ENCODE data around the gene GABRB2. TPM values are rescaled to one million over a fixed set of nuclear protein-coding genes. Genes with fewer than 3 reads are reported as not detected.
A peak's percentile ranks its signal among the peaks of the same experiment; 100 is the strongest.
"Not testable (repeated sequence)": the region's sequence is repeated elsewhere in the genome, so short reads cannot be mapped to it uniquely, and the experiment has no call there.

Gene GABRB2
- polyA plus RNA-seq, 1 donor from 2014 or later, result not detected

GRCh38 chr5:161535762-161536161 lies 10.8 kb downstream of the GABRB2 start:
- H3K4me3 Mint-ChIP-seq, result no peak overlapping the region
- peaks cover 1% of the 10 kb centered on the region for H3K27me3 Mint-ChIP-seq
- no peaks in the 10 kb centered on the region for H3K4me1 Mint-ChIP-seq
- H3K36me3 Mint-ChIP-seq, result no peaks in the 10 kb centered on the region
- no peak overlapping the region for H3K27ac Mint-ChIP-seq
- peaks cover 0 to 6% (median 2%) of the 10 kb centered on the region in 3 donors for H3K9me3 Mint-ChIP-seq

DNA sequence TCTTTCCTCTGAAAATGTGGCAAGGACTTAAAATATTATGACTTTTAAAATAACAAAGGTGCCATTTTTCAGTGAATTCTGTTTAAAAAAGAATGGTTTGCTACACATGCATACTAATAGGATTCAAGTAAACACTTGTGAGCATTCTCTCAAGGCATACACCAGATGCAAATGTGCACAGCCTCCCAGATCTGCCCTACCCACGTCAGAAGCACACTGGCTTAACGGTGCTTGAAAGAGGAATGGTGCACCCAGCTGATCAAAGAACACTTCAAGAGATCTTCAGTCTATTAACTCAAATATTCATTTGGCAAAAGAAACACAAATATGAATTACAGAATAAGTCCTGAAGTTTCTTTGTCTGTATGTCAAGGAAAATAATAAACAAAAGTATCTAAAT lies 15.8 kb downstream of the GABRB2 start:
- Mint-ChIP-seq H3K27ac (no peak overlapping the region), H3K9me3 (peaks cover 0 to 2% (median 0%) of the 10 kb centered on the region in 3 donors), H3K4me1 (no peaks in the 10 kb centered on the region), H3K27me3 (no peaks in the 10 kb centered on the region), H3K36me3 (no peaks in the 10 kb centered on the region), H3K4me3 (no peak overlapping the region)

GRCh38 chr5:161513942-161514341 lies 32.6 kb downstream of the GABRB2 start:
- Mint-ChIP-seq H3K4me3 (no peak overlapping the region), H3K27me3 (no peaks in the 10 kb centered on the region), H3K4me1 (no peaks in the 10 kb centered on the region), H3K36me3 (no peaks in the 10 kb centered on the region), H3K9me3 (peaks cover 2 to 7% (median 3%) of the 10 kb centered on the region in 3 donors), H3K27ac (no peak overlapping the region)

GRCh38 chr5:161507591-161507990 lies 38.9 kb downstream of the GABRB2 start:
- no peaks in the 10 kb centered on the region for H3K4me1 Mint-ChIP-seq
- no peaks in the 10 kb centered on the region for H3K36me3 Mint-ChIP-seq
- H3K9me3 Mint-ChIP-seq, result peaks cover under 1 to 4% (median 2%) of the 10 kb centered on the region in 3 donors
- no peaks in the 10 kb centered on the region for H3K27me3 Mint-ChIP-seq
- H3K27ac Mint-ChIP-seq, result no peak overlapping the region
- H3K4me3 Mint-ChIP-seq, result no peak overlapping the region

DNA sequence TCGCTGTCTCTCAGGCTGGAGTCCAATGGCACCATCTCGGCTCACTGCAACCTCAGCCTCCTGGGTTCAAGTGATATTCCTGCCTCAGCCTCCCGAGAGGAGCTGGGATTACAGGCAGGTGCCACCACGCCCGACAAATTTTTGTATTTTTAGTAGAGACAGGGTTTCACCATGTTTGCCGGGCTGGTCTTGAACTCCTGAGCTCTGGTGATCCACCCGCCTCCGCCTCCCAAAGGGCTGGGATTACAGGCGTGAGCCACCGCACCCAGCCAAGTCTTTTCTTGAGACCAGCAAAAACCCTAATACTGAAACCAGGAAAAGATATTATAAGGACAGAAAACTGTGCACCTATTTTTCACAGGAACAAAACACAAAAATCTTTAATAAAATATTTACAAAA lies 41.4 kb downstream of the GABRB2 start:
- H3K9me3 Mint-ChIP-seq, H3K4me3 Mint-ChIP-seq: not testable (repeated sequence)

GRCh38 chr5:161498531-161498930 lies 48.0 kb downstream of the GABRB2 start:
- Mint-ChIP-seq H3K9me3 (peaks cover 0 to 4% (median 2%) of the 10 kb centered on the region in 3 donors), H3K27ac (no peak overlapping the region)

More for the DNA sequence above, 41.4 kb downstream of the GABRB2 start:
- H3K27me3 Mint-ChIP-seq, H3K4me1 Mint-ChIP-seq, H3K27ac Mint-ChIP-seq, H3K36me3 Mint-ChIP-seq: not testable (repeated sequence)

GRCh38 chr5:161483721-161484120 lies 62.8 kb downstream of the GABRB2 start:
- H3K4me3 Mint-ChIP-seq, result no peak overlapping the region
- peaks cover 0 to 3% (median 0%) of the 10 kb centered on the region in 3 donors for H3K9me3 Mint-ChIP-seq
- H3K27me3 Mint-ChIP-seq, result no peaks in the 10 kb centered on the region
- peaks cover 2% of the 10 kb centered on the region for H3K36me3 Mint-ChIP-seq
- H3K4me1 Mint-ChIP-seq, result no peaks in the 10 kb centered on the region
- no peak overlapping the region for H3K27ac Mint-ChIP-seq

More at GRCh38 chr5:161498531-161498930, 48.0 kb downstream of the GABRB2 start:
- Mint-ChIP-seq H3K36me3 (no peaks in the 10 kb centered on the region), H3K27me3 (no peaks in the 10 kb centered on the region), H3K4me3 (no peak overlapping the region), H3K4me1 (no peaks in the 10 kb centered on the region)

GRCh38 chr5:161481922-161482321 lies 64.6 kb downstream of the GABRB2 start:
- Mint-ChIP-seq H3K27me3 (no peaks in the 10 kb centered on the region), H3K36me3 (peaks cover 2% of the 10 kb centered on the region), H3K4me1 (no peaks in the 10 kb centered on the region), H3K27ac (no peak overlapping the region), H3K9me3 (peaks cover 0 to 3% (median 0%) of the 10 kb centered on the region in 3 donors), H3K4me3 (no peak overlapping the region)

- no peaks in the 10 kb centered on the region for H3K36me3 Mint-ChIP-seq
- no peak overlapping the region for H3K27ac Mint-ChIP-seq
- peaks cover 0 to 17% (median 8%) of the 10 kb centered on the region in 3 donors for H3K9me3 Mint-ChIP-seq
- peaks cover 0 to 1% (median 0%) of the 10 kb centered on the region in 3 donors for H3K4me1 Mint-ChIP-seq
- no peaks in the 10 kb centered on the region for H3K27me3 Mint-ChIP-seq
- no peak overlapping the region for H3K4me3 Mint-ChIP-seq
Measured at GRCh38 chr5:161471211-161471950, 75.1 kb downstream of the GABRB2 start.

DNA sequence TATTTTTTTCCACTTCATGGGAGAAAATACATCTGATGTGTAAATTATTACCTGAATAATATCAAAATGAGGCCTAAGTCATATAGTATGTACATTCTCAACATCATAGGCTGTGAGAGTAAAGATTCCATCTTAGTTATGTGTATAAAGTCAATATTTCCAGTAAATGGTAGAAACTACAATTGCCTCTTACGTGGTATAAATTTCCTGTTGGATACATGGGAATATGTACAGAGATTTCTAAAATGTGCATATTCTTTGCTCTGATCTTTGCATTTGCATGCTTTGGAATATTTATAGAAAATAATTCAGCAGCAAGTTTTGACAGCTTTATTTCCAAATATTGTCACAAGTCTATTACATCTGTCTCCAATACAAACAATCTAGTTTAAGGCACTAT lies 78.8 kb downstream of the GABRB2 start:
- H3K4me1 Mint-ChIP-seq, result peaks cover 0 to 1% (median 0%) of the 10 kb centered on the region in 3 donors
- no peaks in the 10 kb centered on the region for H3K27me3 Mint-ChIP-seq
- H3K27ac Mint-ChIP-seq, result no peak overlapping the region
- no peaks in the 10 kb centered on the region for H3K36me3 Mint-ChIP-seq
- peaks cover 0 to 7% (median 4%) of the 10 kb centered on the region in 3 donors for H3K9me3 Mint-ChIP-seq
- H3K4me3 Mint-ChIP-seq, result no peak overlapping the region

DNA sequence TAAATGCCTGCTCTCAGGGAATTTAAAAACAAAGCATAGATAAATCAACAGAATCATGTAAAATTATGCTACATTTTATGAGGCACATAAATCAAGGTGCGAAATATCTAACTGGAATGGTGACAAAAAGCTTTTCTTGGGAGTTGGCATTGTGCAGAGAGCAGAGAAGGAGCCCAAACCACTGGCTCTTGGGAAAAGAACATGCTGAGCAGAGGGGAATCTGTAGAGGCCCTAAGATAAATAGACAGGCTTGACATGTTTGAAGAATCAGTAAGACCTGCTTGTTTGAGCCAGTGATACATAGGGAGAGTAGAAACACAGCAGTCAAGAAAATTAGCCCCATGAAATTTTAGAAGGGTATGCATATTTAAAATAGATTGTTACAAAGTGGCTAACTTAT lies 85.8 kb downstream of the GABRB2 start:
- Mint-ChIP-seq H3K9me3 (no peaks in the 10 kb centered on the region), H3K4me3 (no peak overlapping the region), H3K4me1 (no peaks in the 10 kb centered on the region), H3K36me3 (no peaks in the 10 kb centered on the region), H3K27ac (no peak overlapping the region), H3K27me3 (peaks cover 2% of the 10 kb centered on the region)

- H3K4me1 Mint-ChIP-seq, result no peaks in the 10 kb centered on the region
- peaks cover 0 to 2% (median under 1%) of the 10 kb centered on the region in 3 donors for H3K9me3 Mint-ChIP-seq
- no peak overlapping the region for H3K27ac Mint-ChIP-seq
- no peaks in the 10 kb centered on the region for H3K27me3 Mint-ChIP-seq
- no peak overlapping the region for H3K4me3 Mint-ChIP-seq
- H3K36me3 Mint-ChIP-seq, result no peaks in the 10 kb centered on the region
Measured at GRCh38 chr5:161446655-161447054, 99.9 kb downstream of the GABRB2 start.

GRCh38 chr5:161442471-161442870 lies 104.1 kb downstream of the GABRB2 start:
- Mint-ChIP-seq H3K36me3 (no peaks in the 10 kb centered on the region), H3K4me1 (no peaks in the 10 kb centered on the region), H3K4me3 (no peak overlapping the region), H3K27ac (no peak overlapping the region), H3K27me3 (no peaks in the 10 kb centered on the region), H3K9me3 (peaks cover 3 to 15% (median 3%) of the 10 kb centered on the region in 3 donors)

GRCh38 chr5:161432798-161433197 lies 113.7 kb downstream of the GABRB2 start:
- Mint-ChIP-seq H3K27me3 (no peaks in the 10 kb centered on the region), H3K4me1 (no peaks in the 10 kb centered on the region), H3K9me3 (no peaks in the 10 kb centered on the region), H3K4me3 (peak overlapping the region in 1 of 4 donors; percentile 60), H3K27ac (no peak overlapping the region), H3K36me3 (no peaks in the 10 kb centered on the region)

GRCh38 chr5:161431963-161432362 lies 114.6 kb downstream of the GABRB2 start:
- Mint-ChIP-seq H3K27me3 (no peaks in the 10 kb centered on the region), H3K36me3 (no peaks in the 10 kb centered on the region), H3K27ac (no peak overlapping the region), H3K9me3 (no peaks in the 10 kb centered on the region), H3K4me3 (no peak overlapping the region), H3K4me1 (no peaks in the 10 kb centered on the region)

DNA sequence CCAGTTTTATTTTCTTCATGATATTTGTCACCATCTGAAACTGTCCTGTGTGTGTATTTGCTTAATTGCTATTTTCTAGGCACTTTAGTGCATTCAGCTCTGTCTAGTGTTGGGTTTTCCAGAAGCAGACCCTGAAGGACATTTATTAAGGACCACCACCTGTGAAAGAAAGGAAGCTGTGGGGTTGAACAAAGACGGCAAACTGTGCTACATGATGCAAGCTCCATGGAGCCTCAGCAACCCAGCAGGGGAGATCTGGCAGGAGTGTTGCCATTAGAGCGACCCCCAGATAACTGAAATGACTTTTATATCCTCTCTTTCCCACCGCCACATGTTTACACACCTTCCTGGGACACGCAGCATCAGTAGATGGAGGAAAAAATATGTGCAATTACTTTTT lies 125.5 kb downstream of the GABRB2 start:
- H3K9me3 Mint-ChIP-seq, result no peaks in the 10 kb centered on the region
- H3K36me3 Mint-ChIP-seq, result no peaks in the 10 kb centered on the region
- no peak overlapping the region for H3K27ac Mint-ChIP-seq
- no peaks in the 10 kb centered on the region for H3K4me1 Mint-ChIP-seq
- no peaks in the 10 kb centered on the region for H3K27me3 Mint-ChIP-seq
- no peak overlapping the region for H3K4me3 Mint-ChIP-seq

Measured in IgD-negative memory B cell (primary cell).